Ishikawa (cell line): ENCODE measurements around the gene IL36B.

Experiments used
- CEBPB ChIP-seq: IDR thresholded peaks from 2 replicates; pipeline ENCODE4 v1.6.1; 2012
- CREB1 ChIP-seq: IDR thresholded peaks from 2 replicates; pipeline ENCODE4 v1.6.1; 2012; ENCODE audit warnings: low read depth
- EP300 ChIP-seq: IDR thresholded peaks from 2 replicates; pipeline ENCODE4 v1.6.1; 2012; ENCODE audit warnings: borderline replicate concordance
- FOXM1 ChIP-seq: IDR thresholded peaks from 2 replicates; pipeline ENCODE4 v1.6.1; 2012; ENCODE audit warnings: low read depth, borderline replicate concordance
- MAX ChIP-seq: IDR thresholded peaks from 2 replicates; pipeline ENCODE4 v1.6.1; 2012
- NFIC ChIP-seq: IDR thresholded peaks from 2 replicates; pipeline ENCODE4 v1.6.1; 2012
- RAD21 ChIP-seq: IDR thresholded peaks from 2 replicates; pipeline ENCODE4 v1.6.1; 2012; ENCODE audit warnings: low read depth
- TAF1 ChIP-seq: IDR thresholded peaks from 2 replicates; pipeline ENCODE4 v1.6.1; 2012; ENCODE audit warnings: low read depth, mild to moderate bottlenecking
- TEAD4 ChIP-seq: IDR thresholded peaks from 2 replicates; pipeline ENCODE4 v1.6.1; 2012
- YY1 ChIP-seq: IDR thresholded peaks from 2 replicates; pipeline ENCODE4 v1.6.1; 2012; ENCODE audit warnings: low read depth
- ZBTB7A ChIP-seq: IDR thresholded peaks from 2 replicates; pipeline ENCODE4 v1.6.1; 2012; ENCODE audit warnings: low read depth
- TF ChIP-seq, protein P1 (sequence below): IDR thresholded peaks from 2 replicates; pipeline ENCODE4 v1.6.1; 2012; ENCODE audit warnings: low read depth, mild to moderate bottlenecking
- TF ChIP-seq, protein P2 (sequence below): IDR thresholded peaks from 2 replicates; pipeline ENCODE4 v1.6.1; 2012

- no peak; the same call in 1 of the 2 replicates for TF ChIP-seq EP300
- TF ChIP-seq, protein P1, sequence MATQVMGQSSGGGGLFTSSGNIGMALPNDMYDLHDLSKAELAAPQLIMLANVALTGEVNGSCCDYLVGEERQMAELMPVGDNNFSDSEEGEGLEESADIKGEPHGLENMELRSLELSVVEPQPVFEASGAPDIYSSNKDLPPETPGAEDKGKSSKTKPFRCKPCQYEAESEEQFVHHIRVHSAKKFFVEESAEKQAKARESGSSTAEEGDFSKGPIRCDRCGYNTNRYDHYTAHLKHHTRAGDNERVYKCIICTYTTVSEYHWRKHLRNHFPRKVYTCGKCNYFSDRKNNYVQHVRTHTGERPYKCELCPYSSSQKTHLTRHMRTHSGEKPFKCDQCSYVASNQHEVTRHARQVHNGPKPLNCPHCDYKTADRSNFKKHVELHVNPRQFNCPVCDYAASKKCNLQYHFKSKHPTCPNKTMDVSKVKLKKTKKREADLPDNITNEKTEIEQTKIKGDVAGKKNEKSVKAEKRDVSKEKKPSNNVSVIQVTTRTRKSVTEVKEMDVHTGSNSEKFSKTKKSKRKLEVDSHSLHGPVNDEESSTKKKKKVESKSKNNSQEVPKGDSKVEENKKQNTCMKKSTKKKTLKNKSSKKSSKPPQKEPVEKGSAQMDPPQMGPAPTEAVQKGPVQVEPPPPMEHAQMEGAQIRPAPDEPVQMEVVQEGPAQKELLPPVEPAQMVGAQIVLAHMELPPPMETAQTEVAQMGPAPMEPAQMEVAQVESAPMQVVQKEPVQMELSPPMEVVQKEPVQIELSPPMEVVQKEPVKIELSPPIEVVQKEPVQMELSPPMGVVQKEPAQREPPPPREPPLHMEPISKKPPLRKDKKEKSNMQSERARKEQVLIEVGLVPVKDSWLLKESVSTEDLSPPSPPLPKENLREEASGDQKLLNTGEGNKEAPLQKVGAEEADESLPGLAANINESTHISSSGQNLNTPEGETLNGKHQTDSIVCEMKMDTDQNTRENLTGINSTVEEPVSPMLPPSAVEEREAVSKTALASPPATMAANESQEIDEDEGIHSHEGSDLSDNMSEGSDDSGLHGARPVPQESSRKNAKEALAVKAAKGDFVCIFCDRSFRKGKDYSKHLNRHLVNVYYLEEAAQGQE: no peak
- no peak for TF ChIP-seq RAD21
- no peak for TF ChIP-seq TAF1
- no peak for TF ChIP-seq CREB1
- TF ChIP-seq YY1: no peak
- TF ChIP-seq, protein P2, sequence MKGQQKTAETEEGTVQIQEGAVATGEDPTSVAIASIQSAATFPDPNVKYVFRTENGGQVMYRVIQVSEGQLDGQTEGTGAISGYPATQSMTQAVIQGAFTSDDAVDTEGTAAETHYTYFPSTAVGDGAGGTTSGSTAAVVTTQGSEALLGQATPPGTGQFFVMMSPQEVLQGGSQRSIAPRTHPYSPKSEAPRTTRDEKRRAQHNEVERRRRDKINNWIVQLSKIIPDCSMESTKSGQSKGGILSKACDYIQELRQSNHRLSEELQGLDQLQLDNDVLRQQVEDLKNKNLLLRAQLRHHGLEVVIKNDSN: no peak
- TF ChIP-seq NFIC: no peak
- TF ChIP-seq CEBPB: no peak
- no peak for TF ChIP-seq MAX
- TF ChIP-seq ZBTB7A: no peak
- TF ChIP-seq FOXM1: no peak
- TF ChIP-seq TEAD4: no peak
These were observed 25.7 kb upstream of the IL36B start for GRCh38 chr2:113078350-113078839.
